AG09319 (cell line): ENCODE measurements around the gene ARFRP1.

Source experiments
- DNase-seq: peaks from one replicate; pipeline ENCODE4 v3.0.0-alpha.2; 2010; ENCODE audit warnings: low read depth; ENCODE audit errors: extremely low read depth
- TF ChIP-seq, protein P1 (sequence below): IDR thresholded peaks from 2 replicates; pipeline ENCODE4 v1.5.1; 2011; ENCODE audit warnings: low read depth, mild to moderate bottlenecking, inconsistent platforms, low read length, moderate library complexity

The ARFRP1 gene

DNA sequence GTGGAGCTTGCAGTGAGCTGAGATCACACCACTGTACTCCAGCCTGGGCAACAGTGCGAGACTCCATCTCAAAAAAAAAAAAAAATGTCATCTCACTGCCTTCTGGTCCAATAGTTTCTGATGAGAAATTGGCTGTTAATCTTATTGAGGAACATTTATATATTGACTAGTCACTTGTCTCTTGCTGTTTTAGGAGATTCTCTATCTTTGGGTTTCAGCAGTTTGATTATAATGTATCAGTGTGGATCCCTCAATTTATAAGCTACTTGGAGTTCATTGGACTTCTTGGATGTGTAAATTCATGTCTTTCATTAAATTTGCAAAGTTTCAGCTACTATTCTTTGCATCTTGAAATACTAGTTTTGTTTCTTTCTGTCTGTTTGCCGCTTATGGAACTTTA is 11.2 kb upstream of the ARFRP1 start:
- no peak for DNase-seq
- TF ChIP-seq, protein P1, sequence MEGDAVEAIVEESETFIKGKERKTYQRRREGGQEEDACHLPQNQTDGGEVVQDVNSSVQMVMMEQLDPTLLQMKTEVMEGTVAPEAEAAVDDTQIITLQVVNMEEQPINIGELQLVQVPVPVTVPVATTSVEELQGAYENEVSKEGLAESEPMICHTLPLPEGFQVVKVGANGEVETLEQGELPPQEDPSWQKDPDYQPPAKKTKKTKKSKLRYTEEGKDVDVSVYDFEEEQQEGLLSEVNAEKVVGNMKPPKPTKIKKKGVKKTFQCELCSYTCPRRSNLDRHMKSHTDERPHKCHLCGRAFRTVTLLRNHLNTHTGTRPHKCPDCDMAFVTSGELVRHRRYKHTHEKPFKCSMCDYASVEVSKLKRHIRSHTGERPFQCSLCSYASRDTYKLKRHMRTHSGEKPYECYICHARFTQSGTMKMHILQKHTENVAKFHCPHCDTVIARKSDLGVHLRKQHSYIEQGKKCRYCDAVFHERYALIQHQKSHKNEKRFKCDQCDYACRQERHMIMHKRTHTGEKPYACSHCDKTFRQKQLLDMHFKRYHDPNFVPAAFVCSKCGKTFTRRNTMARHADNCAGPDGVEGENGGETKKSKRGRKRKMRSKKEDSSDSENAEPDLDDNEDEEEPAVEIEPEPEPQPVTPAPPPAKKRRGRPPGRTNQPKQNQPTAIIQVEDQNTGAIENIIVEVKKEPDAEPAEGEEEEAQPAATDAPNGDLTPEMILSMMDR, result no peak

DNA sequence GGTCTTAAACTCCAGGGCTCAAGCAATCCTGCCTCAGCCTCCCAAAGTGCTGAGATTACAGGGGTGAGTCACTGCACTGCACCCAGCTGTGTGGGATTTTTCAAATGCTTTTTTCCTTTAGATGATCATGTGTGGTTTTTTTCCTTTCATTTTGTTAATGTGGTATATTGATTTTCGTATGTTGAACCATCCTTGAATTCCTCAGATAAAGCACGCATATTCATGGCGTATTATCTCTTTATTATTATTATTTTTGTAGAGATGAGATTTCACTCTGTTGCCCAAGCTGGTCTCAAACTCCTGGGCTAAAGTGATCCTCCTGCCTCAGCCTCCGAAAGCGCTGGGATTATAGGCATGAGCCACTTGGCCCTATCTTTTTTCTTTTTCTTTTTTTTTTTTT is 7.1 kb upstream of the ARFRP1 start:
- TF ChIP-seq, protein P1, result no peak
- DNase-seq, result no peak

DNA sequence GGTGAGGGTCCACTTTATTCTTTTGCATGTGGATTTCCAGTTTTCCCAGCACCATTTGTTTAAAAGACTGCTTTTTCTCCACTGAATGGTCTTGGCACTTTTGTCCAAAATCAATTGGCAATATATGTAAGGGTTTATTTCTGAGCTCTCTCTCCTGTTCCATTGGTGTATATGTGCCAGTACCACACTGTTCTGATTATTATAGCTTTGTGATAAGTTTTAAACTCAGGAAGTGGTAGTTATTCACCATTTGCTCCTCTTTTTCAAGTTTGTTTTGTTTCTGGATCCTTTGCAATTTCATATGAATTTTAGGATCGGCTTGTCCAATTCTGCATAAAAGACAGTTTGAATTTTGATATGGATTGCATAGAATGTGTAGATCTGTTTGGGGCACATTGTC is 4.4 kb upstream of the ARFRP1 start:
- TF ChIP-seq, protein P1, result no peak
- no peak for DNase-seq

DNA sequence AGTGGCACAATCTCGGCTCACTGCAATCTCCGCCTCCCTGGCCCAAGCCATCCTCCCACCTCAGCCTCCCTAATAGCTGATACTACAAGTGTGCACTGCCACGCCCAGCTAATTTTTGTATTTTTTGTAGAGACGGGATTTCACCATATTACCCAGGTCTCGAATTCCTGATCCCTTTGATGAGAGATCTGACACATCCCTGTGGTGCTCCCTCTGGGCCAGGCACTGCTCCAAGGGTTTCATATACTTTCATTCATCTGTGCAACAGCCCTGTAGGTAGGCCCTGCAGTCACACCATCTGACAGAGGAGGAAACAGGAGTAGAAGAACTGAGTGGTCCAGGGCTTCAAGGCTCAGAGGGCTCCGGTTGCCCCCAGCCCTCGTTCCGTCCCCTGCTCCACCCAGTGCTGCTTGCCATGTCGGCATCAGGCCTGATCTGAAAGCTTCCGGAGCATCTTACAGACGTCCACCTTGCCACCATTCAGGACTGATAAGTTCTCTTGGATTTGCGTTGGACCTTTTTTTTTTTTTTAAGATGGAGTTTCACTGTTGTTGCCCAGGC is 3.4 kb upstream of the ARFRP1 start:
- DNase-seq, result no peak

DNA sequence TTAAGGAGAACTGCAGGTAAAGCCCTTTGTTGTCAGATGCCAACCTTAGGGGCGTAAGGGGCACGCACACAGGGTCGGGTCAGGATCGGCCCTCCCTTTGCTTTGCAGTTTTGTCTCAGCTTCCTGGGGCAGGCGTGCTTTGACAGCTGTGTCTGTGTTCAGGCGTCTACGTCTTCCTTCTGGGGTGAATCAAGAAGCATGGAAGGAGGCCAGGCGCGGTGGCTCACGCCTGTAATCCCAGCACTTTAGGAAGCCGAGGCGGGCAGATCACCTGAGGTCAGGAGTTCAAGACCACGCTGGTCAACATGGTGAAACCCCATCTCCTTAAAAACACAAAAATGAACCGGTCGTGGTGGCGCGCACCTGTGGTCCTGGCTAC is 1.4 kb upstream of the ARFRP1 start:
- TF ChIP-seq, protein P1, result no peak
- no peak for DNase-seq

More for the DNA sequence above, 3.4 kb upstream of the ARFRP1 start:
- TF ChIP-seq, protein P1, result no peak

DNA sequence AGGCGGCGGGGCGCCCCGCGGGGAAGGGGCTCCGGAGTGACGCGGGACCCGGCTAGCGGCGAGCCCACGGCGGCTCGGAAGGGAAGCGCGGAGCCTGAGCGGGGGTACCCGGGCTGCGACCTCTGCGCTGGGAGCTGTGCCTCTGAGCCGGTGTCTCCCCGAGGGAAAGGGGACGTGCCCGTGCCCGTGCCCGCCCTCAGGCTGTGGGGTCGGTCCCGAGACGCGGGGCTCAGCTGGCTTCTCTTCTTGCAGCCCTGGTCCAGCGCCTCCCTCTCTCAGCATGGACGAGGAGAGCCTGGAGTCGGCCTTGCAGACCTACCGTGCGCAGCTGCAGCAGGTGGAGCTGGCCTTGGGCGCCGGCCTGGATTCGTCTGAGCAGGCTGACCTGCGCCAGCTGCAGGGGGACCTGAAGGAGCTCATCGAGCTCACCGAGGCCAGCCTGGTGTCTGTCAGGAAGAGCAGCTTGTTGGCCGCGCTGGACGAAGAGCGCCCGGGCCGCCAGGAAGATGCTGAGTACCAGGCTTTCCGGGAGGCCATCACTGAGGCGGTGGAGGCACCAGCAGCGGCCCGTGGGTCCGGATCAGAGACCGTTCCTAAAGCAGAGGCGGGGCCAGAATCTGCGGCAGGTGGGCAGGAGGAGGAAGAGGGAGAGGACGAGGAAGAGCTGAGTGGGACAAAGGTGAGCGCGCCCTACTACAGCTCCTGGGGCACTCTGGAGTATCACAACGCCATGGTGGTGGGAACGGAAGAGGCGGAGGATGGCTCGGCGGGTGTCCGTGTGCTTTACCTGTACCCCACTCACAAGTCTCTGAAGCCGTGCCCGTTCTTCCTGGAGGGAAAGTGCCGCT is 749 bp upstream of the ARFRP1 start:
- no peak for DNase-seq
- TF ChIP-seq, protein P1, result no peak

DNA sequence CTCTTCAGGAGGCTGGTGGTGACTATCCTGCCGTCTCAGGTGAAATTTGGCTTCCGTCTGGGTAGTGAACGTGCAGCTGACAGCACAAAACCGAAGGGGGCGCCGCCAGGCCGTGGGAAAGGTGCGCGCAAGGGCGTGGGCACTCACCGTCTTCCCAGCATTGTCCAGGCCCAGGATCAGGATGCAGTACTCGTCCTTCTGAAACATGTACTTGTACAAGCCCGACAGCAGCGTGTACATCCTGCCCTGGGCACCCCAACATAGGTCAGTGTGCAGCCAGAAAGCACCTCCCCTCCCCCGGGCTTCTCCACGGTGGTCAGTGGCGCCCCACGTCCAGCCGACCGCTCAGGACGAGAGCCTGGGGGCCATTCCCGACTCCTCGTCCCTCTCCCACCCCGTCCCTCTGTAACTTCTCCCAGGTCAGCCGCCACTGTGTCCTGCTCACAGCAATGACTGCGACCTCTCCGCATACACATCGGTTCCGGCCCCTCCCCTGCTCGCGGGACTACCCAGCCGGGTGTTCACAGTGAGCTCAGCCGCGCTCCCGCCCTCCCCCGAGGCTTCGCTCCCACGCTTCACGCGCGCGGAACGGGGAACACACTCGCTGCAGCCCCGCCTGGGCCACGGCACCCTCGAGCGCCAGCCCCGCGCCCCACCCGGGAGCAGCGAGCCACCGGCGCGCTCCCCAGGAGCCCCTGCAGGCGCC is 771 bp downstream of the ARFRP1 start:
- TF ChIP-seq, protein P1, result peak; percentile 14
- no peak for DNase-seq
